Fibroblast of skin of right biceps (primary cell): ENCODE results near the gene HBEGF.

Experiments used
- DNase-seq: peaks from one replicate; pipeline ENCODE4 v3.0.0-alpha.2; 2013

Gene HBEGF, protein sequence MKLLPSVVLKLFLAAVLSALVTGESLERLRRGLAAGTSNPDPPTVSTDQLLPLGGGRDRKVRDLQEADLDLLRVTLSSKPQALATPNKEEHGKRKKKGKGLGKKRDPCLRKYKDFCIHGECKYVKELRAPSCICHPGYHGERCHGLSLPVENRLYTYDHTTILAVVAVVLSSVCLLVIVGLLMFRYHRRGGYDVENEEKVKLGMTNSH

DNA sequence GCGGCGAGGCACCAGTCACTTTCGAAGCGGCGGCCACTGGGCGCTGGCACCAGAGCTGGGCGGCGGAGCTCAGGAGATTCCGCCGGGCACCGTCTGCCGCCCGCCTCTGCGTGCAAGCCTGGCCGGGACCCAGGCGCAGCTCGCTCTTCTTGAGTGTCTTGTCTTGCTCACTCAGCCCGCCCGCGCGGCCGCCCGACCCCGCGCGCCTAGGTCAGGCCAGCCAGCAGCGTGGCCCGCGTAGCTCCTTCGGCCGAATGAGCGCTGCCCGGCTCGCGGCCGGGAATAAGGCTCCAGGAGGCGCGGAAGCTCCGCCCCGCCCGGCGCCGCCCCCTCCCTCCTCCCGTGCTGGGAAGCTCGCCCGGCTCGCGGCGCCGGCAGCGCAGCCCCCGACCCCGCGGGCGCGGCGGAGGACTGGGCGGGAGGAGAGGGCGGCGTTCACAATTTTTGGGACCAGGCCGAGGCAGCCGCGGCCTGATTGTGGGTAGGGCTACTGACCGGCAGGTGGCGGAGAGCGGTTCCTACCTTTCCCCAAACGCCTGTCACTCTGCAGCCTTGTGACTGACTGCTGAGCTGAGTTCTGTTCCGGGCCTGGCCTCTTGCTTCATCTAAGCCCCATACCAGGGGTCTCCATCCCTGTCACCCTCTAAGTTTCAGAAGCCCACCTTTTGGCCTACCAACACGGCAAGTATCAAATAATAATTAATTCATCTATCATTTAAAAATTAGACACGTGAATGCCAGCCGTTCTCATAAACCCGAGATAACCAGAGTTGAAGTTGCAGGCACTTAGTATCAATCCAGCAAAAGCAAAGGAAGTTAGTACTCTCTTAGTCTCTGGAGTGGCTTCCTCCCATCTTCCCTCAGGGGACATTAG lies at the start of gene HBEGF:
Gene HBEGF (minus strand): TSS at position 256 of the 874 bp plus-strand sequence. CDS start 275 bp downstream, outside the sequence.
- peak; percentile 70 for DNase-seq

DNA sequence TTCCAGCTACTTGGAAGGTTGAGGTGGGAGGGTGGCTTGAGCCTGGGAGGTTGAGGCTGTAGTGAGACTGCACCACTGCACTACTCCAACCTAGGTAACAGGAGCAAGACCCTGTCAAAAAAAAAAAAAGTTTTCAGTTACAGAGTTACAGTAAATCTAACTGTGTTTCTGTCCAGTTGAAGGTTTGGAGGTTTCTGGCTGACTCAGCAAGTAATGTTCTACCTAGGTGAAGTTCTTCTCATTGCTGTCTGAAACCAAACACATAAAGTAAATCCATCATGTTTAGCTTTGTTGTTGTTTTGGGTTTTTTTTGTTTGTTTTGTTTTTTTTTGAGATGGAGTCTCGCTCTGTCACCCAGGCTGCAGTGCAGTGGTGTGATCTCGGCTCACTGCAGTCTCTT lies 47.3 kb upstream of the HBEGF start:
- DNase-seq = no peak

GRCh38 chr5:140391732-140392131 lies 45.3 kb upstream of the HBEGF start:
- no peak for DNase-seq

GRCh38 chr5:140391312-140391711 lies 44.9 kb upstream of the HBEGF start:
- no peak for DNase-seq

GRCh38 chr5:140388052-140388451 lies 41.6 kb upstream of the HBEGF start:
- no peak for DNase-seq

GRCh38 chr5:140383300-140383699 lies 36.9 kb upstream of the HBEGF start:
- no peak for DNase-seq

GRCh38 chr5:140382866-140383265 lies 36.5 kb upstream of the HBEGF start:
- DNase-seq = no peak

DNA sequence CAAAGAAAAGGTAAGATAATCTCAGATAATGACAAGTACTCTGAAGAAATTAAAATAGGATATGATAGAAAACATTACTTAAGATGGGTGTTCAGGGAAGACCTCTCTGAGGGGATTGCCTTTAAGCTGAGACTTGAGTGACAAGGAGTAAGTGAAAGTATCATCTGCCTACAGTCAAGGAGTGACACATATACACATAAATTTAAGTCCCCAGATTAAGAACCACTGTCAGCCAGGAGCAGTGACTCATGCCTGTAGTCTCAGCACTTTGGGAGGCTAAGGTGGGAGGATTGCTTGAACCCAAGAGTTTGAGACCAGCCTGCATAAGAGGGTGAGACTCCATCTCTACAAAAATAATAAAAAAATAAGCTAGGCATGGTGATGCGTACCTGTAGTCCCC lies 35.6 kb upstream of the HBEGF start:
- DNase-seq = no peak

GRCh38 chr5:140381351-140381750 lies 34.9 kb upstream of the HBEGF start:
- no peak for DNase-seq

GRCh38 chr5:140372971-140373487 lies 26.6 kb upstream of the HBEGF start:
- peak; percentile 79 for DNase-seq

DNA sequence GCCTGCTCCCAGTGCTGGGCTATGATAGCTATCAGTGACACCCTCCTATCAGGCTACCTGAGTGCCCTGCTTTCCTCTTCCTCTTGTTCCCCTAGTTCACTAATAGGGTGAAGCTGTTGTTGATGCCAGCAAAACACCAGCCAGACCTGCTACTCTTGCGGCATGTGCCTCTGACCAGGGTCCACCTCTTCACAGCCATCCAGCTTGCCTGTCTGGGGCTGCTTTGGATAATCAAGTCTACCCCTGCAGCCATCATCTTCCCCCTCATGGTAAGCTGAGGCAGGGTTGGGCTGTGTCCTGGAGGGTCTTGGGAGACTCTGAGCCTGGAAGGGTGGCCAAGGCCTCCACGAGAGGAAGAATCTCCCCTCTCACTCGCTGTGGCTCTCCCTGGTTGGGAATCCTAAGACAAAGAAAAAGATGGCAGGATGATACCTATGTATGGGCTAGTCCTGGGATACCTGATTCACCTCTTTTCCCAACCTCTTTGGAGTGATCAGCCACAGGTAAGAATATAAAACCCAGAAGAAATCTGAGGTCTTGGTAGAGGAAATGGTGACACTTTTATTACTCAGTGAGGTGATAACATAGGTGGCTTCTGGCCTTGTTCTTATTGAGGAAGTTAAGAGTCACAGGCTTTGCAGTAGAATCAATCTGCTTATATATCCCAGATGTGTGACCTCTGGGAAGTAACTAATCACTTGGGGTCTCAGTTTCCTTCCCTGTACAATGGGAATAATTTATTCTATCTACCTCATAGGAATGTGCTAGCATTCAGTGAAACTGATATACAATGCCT lies 25.2 kb upstream of the HBEGF start:
- DNase-seq = no peak

DNA sequence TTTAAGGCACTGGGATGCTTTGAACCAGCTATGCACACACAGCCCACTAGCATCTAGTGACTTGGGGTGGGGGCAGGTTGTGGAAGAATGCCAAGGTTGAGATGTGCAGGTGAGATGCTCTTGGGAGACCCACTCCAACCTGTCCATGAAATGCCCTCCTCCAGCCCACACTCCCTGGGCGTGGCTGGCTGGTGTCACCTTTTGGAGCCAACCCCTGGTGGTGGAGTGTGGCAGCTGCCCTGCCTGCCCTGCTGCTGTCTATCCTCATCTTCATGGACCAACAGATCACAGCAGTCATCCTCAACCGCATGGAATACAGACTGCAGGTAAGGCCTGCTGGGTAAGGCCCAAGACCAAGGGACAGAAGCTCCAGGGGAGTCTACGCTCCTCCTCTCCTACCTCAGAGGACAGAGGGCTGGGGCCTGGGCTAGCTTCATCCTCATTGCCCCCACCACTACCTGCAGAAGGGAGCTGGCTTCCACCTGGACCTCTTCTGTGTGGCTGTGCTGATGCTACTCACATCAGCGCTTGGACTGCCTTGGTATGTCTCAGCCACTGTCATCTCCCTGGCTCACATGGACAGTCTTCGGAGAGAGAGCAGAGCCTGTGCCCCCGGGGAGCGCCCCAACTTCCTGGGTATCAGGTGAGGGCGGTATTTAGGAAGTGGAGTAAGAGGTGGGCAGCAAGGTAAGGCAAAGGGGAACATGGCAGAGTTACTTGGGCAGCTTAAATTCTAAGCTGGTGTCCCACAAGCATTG lies 21.0 kb upstream of the HBEGF start:
- DNase-seq = no peak

GRCh38 chr5:140366589-140367255 lies 20.3 kb upstream of the HBEGF start:
- DNase-seq = no peak

DNA sequence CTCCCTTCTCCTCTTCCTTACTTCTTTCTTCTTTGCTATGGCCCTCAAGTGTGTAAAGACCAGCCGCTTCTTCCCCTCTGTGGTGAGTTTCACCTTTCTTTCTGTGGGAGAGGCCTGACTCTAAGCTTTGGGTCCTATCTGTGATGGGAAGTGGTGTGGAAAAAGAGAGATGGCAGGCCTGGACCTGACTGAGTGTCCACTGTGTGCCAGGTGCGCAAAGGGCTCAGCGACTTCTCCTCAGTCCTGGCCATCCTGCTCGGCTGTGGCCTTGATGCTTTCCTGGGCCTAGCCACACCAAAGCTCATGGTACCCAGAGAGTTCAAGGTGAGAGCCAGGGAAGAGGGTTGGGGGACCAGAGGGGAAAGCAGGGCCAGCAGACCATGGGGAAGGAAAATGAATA lies 19.5 kb upstream of the HBEGF start:
- DNase-seq = no peak

DNA sequence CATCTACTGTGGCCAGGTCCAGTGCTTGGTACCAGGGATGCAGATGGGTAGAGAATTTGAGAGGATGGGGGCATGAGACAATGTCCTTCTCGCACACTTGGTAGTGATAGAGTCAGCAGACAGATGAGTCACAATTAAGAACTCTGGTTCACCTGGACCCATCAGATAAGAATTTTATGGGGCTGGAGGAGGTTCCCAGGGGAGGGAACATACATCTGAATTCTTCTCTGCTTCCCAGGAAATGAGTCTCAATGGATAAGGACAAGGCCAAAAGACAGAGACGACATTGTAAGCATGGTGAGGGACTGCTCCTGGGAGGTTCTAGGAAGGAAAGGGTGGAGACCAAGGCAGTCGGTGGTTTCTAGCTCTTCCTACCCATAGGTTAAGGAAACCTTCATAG lies 18.9 kb upstream of the HBEGF start:
- no peak for DNase-seq

DNA sequence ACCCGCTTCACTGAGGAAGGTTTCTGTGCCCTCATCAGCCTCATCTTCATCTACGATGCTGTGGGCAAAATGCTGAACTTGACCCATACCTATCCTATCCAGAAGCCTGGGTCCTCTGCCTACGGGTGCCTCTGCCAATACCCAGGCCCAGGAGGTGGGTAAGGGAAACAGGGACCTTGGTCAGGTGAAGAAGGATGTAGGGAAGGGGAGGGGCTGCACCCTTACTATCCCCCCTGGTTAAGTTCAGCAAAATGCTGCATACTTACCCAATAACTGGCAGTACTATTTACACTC lies 18.0 kb upstream of the HBEGF start:
- no peak for DNase-seq

DNA sequence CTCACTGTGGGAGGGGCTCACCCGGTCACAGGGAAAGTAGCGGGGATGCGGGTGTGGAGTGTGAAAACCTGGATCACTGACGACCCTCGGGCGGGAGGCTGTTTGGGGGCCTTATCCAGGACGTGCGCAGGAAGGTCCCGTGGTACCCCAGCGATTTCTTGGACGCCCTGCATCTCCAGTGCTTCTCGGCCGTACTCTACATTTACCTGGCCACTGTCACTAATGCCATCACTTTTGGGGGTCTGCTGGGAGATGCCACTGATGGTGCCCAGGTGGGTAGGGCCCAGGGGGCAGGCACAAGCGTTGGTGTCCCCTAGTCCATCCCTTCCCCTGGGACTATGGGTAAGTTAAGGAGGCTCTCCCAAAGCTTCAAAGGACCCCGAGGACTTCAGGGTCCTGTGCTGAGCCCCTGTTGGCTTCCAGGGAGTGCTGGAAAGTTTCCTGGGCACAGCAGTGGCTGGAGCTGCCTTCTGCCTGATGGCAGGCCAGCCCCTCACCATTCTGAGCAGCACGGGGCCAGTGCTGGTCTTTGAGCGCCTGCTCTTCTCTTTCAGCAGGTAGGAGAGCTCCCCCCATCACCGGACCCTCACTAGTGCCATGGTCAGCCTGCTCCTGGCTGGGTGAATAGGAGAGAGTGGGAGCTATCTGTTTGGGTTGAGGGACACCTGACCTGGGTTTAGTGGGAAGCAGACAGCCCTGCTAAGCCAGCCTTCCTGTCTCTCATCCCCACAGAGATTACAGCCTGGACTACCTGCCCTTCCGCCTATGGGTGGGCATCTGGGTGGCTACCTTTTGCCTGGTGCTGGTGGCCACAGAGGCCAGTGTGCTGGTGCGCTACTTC lies 17.4 kb upstream of the HBEGF start:
- no peak for DNase-seq

- peak; percentile 50 for DNase-seq
Measured at GRCh38 chr5:140362875-140363630, 16.6 kb upstream of the HBEGF start.

GRCh38 chr5:140362311-140362710 lies 15.9 kb upstream of the HBEGF start:
- DNase-seq = no peak

DNA sequence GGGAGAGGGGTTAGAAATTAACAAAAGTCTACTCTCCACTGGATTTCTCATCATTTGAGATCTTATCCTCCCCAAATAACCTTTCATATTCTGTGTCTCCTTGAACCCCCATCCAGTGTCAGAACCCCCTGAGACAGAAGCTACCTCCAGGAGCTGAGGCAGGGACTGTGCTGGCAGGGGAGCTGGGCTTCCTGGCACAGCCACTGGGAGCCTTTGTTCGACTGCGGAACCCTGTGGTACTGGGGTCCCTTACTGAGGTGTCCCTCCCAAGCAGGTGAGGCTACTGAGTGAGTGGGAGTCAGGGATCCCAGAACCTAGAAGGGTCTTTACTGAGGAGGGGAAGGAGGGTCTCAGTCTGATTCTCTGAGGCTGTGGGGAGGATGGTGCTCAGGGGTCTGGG lies 15.5 kb upstream of the HBEGF start:
- DNase-seq = no peak
